ENCODE results near the gene TNS3. TPM values are rescaled to one million over a fixed set of nuclear protein-coding genes. Genes with fewer than 3 reads are reported as not detected.

The TNS3 gene
- total RNA-seq, 1 donor from 2014 or later, result 47.2 TPM

DNA sequence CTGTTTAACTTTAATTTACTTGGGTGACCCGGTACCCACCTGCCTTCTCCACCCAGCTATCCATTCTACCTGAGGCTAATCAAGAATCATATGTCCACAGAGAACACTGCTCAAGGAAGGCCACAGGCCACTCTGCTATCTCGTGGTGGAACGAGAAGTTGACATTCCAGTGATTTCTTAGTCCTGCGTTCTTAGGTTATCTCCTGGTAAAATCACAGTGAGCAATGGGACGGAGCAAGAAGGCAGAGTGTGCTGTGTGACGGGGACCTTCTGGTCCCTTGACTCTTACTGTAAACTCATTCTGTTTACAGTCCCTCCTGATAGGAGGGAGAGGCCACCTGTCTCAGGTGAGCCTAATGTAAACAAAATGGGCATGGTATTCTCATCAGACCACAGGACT lies 256.6 kb downstream of the TNS3 start:
- DNase-seq (ENCODE audit: low spot score) (no peak), ATAC-seq (no peak)

DNA sequence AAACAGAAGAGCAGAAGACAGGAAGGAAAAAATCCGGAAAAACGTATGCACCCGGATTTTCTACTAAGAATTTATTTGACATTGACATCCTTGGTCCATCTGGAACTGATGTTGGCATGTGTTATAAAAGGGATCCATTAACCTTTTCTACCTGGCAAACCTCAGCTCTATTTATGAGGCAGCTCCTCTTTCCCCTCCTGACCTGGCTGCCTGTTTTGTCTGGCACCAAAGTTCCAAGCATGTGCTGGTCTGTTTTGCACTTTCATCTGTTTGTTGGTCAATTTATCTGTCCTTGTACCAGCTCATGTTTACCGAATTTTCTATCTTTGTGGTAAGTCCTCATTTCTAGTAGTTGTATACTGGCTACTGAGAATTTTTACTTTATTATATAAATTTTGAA lies 258.0 kb downstream of the TNS3 start:
- no peak for DNase-seq (ENCODE audit: low spot score)
- peak; percentile 49 for ATAC-seq

DNA sequence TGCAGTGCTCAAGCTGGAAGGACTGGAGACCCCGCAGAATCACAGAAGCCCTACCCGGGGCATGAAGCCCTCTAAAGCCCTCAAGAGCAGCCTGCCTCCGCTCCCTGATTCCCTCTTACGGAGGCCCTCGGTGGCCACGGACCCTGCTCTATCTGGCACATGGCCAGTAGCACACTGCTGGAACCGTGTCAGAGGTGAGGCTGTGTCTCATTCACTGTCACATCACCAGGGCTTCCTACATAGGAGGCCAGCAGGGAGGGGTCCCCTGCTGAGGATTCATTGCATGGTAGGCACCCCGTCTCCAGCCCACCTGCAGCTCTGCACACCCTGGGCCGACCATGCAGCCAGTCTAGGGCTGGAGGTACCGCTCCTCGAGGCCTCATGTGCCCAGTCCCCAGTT lies 259.2 kb downstream of the TNS3 start:
- ATAC-seq, result no peak
- DNase-seq (ENCODE audit: low spot score), result no peak

DNA sequence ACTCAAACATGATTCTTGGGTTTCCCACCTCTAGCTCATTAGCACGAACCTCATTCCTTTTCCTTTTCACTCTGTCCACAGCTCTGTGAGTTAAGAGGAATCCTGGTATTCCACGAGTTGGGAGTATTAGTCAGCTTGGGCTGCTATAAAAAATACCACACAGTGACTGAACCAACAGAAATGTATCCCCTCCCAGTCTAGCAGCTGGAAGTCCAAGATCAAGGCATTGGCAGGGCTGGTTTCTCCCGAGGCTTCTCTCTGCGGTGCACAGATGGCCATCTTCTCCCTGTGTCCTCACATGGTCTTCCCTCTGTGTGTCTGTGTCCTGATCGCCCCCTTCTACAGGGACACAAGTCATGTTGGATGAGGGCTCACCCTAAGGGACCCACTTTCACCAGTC lies 261.6 kb downstream of the TNS3 start:
- ATAC-seq (no peak), DNase-seq (ENCODE audit: low spot score) (no peak)

DNA sequence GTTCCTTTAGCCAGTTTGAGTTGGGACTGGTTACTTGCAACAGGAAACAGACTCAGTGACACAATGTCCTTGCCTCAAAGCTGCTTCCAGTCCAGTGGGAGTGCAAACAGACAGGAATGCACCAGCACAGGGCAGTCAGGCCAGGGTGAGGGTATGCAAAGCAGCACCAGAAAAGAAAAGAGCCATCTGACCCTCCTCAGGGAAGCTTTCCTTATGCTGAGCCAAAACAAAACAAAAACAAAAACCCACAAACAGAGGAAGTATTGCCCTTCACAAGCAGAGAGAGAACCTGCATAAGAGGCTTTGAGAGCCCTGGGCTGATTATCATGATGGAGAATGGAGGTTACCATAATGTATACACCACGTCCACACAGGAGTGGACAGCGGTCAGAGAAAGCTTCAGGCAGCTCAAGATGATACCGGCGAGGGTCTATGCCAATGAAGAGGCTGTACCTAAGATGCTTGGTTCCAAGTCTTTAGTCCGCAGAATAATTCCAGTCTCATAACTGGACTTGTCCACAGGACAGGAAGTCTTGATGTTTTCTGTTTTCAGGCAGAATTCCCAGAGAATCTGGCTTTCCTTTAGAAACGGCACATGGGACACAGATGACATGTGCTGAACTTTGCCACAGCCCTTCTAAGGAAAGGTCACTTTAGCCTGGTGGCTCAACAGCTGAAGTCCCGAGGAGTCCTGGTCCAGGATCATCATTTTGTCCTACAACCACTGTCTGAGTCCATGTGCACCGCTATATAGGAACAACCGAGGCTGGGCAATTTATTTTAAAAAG lies 263.3 kb downstream of the TNS3 start:
- no peak for DNase-seq (ENCODE audit: low spot score)
- peak; percentile 42 for ATAC-seq

DNA sequence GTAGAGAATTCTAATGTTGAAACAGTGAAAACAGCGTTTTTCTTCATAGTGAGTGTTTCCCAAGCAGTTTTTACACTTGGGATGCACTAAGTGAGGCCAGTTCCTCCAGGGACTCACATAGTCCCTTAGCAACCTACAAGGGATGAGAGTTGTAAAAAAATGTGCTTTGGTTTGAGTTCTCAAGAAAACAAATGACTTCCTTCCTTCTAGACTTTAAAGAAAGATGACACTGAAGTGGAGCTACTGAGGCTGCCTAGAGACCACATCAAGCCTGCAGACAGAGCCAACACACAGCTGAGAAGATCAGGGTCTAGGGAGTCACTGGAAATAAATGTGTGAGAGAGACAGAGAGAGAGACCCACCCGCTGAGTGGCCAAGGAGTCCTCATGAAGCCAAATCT lies 264.4 kb downstream of the TNS3 start:
- DNase-seq (ENCODE audit: low spot score), result no peak
- no peak for ATAC-seq

DNA sequence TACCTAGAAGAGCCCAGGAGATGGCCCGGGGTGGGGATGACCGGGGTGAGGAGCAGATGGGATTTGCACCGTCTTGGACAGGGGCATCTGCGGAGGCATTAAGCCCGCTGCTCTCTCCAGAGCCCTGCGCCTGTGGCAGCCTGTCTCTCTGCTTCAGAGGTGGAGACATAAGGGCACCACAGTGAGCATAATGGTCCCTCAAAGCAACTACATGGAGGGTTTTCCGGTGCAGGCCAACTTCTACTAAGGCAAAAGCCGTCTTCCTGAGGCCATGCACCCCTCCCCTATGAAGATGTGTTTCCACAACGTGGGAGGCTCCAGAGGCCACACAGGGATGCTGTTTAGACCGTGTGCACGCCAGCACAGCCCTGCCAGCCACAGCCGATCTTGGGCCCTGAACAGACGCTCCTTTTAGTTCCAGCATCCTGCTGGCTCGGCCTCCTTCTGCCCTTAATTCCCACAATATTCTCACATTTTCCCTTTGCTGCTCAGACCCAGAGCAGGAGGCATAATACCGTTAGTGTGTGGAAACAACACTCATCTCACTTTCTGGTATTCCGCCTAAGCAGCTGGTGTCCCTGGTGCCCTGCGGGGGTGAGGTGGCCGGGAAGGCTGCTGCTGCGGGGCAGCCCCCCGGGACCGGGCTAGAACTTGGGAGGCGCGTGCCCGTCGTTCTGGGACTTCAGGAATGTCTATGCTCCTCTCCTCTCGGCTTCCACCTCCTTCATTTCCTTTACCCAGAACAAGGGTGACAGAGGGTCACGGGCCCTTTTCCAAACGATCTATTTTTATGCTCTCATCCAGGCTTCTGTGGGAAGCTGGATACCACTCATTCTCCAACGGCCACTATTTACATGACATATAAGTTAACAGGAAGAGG lies 266.9 kb downstream of the TNS3 start:
- ATAC-seq (peak; percentile 51), DNase-seq (ENCODE audit: low spot score) (no peak)

DNA sequence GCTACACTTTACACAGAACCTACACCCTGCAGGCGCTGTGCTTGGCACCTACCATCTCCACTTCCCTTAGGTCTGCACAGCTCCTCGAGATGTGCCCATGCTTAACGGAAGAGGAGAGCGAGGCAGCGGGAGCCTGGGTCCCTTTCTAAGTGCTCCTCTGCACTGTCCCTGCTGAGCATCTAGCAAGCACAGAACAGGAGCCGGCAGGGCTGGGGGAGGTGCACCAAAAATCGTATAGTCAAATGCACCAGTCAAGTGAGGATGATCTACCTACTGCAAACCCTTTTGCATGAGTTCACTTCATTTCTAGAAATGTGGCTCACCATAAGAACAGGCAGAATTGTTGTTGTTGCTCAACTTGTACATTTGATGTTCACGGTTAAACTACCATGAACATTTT lies 267.7 kb downstream of the TNS3 start:
- DNase-seq (ENCODE audit: low spot score) (no peak), ATAC-seq (no peak)

DNA sequence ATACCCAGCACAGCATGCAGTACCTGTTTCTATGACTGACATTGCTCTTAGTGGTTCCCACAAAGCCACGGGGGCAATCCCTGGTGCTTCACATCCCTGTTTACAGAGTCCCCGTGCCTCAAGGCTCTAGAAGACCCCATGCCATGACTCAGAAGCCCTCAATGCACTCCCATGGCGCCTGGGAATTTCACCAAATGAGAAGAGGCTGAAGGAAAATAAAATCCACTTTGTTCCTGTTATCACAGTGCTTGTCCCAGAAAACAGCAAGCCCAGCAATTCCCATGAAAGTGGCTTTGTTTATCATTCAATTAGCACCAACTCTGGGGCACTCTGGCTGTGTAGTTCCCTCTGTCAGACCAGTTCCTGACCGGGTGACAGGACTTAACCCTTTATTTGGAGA lies 268.3 kb downstream of the TNS3 start:
- no peak for DNase-seq (ENCODE audit: low spot score)
- no peak for ATAC-seq

DNA sequence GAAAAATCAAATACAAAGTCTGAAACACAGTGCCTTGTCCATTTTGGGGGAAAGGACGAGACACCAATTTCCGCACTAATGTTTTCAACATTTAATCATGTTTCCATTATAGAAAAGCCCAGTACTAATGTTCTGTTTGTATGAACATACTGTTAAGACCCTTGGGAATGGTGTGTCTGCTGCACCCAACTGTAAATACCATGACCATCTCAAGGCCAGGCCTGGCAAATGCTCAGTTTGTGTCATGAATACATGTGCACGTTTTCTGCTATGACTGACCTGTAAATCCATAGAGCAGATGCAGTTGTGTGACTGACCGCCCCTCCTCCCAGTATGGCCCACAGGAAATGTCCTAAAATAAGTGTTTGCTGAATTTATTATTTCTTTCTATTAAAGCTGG lies 270.0 kb downstream of the TNS3 start:
- no peak for ATAC-seq
- no peak for DNase-seq (ENCODE audit: low spot score)

DNA sequence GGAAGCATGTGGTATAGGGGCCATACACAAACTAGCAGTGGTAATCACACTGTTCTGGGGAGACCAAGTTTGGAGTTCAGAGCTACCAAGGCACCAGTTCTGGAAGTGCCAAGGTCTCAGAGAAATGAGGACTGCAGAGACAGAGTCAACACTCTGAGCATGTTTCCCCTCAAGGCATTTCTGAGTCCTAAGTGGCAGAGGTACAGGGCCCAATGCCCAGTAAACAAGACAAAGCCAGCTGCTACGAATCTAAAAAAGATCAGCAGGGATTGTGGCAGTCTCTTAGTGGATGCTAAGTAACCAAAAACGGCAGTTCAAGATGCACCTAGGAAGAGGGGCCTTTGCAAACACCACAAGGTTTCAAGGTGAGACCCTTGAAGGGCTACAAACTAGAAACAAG lies 271.9 kb downstream of the TNS3 start:
- DNase-seq (ENCODE audit: low spot score) (no peak), ATAC-seq (no peak)

DNA sequence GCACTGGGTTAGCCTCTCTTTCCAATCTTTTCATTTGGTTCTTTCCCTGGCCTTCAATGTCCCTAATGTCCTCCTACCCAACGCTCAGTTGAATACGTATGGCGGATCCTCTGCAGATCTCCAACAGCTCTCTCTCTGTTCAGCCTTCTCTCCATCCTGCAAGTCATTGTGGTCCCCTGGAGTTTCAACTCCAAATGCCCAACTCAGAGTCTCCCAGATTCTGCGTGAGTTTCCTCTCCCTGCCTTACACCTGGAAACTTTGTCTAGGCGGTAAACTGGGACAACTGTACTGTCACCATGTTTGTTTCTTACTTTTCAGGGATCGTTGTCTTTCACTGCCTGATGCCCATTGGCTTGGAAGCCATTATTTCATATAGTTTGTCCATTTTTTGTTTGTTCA lies 273.1 kb downstream of the TNS3 start:
- no peak for DNase-seq (ENCODE audit: low spot score)
- ATAC-seq, result no peak

DNA sequence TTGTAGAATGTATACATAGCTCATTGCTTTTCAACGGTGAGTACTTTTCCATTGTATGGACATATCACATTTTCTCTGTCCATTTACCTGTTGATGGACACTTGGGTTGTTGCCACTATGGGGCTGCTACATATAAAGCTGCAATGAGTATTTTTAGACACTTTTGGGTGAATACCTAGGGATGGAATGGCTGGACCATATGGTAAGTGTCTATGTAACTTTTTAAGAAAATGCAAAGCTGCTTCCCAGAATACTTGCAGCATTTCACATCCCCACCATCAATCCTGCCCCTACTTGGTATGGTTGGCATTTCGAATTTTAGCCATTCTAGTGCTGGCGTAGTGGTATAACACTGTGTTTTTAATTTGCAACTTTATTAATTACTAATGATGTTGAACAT lies 274.6 kb downstream of the TNS3 start:
- no peak for ATAC-seq
- no peak for DNase-seq (ENCODE audit: low spot score)

DNA sequence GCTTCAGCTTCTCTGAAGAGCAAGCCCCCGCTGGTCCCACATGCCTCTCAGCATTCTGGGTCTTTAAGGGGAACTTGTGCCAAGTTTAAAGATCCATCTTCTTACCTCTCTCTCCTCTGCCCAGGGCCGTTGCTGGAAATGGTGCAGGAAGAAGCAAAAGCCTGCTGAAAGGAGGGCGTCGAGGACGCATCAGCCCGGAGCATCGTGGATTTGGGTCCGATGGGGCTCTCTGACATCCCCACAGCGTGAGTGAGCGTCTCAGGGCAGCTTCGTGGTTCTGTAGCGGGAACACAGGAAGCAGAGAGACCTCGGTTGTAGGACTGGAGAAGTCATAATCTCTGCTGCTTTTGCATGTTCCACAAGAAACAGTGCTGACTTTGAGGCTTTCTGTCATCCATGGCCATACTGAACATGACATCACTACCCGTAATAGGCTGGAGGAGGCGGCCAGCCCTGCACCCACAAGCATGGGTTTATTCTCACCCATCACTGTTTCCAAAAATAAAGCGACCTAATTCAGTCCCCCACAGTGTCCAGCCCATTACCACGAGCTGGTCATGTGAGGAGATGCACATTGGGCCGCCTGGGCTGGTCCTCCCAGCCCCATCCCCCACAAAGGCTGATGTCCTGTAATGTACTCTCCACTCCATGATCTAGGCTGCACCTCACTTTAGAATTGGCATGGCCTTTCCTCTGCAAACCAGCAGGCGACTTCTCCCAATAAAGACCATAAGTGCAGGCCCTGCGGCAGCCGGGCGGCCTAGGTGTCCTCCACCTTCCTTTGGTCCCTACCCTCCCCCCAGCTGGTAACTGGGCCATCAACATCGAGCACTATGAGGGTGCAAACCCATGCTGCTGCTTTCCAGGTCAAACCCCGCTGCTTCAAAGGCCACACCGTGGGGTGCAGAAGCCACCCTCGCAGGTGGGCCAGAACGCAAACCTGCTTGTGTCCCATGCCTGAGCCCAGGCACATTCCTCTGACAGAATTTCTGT lies 276.9 kb downstream of the TNS3 start:
- no peak for DNase-seq (ENCODE audit: low spot score)
- no peak for ATAC-seq

DNA sequence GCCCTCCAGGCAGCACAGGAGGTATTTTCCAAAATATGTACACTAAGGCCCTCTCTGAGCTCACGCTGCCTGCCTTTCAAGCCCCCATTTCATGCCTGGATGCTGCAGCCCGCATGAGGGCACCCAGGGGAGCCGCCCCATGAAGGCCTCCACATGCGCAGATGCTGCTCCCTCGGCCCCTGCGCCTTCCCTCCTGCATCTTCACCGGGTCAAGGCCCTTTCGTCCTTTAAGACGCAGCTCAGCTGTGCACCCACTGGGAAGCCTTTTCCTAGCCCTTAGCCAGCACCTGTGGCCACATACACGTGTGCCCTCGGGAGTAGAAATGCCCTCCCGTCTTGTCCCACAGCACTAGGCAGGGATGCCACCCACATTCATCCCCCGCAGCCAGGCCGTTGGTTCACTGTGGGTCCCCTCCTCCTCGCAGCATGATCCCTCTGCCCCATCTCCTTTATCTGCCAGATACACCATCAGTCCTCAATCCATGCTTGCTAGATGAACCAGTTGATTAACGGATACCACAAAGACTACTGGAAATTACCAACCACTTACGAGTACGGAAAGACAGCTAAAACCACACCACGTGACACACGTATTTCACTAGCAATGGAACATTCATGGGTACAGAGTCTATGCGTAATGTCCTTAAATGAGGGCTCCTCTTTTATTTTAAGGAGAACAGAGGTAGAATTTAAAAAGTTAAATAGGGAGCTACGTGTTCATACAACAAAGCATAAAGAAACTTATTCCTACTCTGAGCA lies 278.0 kb downstream of the TNS3 start:
- no peak for ATAC-seq
- DNase-seq (ENCODE audit: low spot score), result no peak

DNA sequence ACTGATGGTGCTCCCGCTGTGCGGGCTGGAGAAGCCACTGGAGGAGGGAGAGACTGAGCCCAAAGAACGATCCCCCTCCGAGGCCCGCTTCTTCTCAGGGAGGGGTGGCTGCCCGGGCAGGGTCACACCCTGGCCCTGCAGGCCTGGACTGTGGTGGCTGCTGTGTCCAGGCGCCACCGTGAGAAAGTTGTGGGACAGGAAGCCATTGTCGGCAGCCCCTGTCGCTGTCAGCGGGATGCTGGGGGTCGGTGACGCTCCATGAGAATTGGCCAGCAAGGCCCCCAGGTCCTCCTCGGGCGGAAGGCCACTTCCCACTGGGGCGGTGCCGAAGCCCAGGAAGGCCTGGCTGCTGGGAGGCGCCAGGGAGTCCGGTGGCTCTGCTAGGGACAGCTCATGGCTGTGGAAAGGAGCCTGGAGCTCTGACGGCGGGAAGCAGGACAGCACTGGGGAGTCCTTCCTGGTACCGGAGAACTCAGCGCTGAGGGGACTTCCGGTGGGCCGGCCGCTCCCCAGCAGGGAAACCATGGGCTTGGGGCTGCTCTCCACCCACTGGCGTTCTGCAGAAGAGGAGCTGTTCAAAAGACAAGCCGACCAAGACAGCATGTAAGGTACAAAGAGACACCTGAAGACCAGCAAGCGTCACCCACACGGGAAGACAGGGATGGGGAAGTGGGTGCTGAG lies 278.8 kb downstream of the TNS3 start:
- DNase-seq (ENCODE audit: low spot score) (no peak), ATAC-seq (peak; percentile 42)

DNA sequence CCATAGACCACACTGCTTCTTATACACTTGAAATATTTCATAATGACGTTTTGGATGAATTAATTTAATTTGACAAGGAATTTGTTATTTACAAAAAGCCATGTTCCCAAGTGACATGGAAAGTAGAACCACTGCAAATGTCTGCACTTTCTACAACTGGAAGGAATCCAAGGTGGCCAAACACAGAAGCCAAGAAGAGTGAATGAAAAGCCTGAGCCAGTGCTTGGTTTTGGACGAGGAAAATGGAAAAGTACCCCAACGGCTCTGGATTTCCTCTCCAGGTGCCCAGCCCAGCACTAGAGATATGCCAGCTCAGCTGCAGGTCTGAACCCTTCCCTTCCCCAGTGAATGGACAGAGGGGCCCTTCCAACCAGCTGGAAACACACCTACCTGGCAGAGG lies 279.4 kb downstream of the TNS3 start:
- ATAC-seq, result no peak
- no peak for DNase-seq (ENCODE audit: low spot score)

DNA sequence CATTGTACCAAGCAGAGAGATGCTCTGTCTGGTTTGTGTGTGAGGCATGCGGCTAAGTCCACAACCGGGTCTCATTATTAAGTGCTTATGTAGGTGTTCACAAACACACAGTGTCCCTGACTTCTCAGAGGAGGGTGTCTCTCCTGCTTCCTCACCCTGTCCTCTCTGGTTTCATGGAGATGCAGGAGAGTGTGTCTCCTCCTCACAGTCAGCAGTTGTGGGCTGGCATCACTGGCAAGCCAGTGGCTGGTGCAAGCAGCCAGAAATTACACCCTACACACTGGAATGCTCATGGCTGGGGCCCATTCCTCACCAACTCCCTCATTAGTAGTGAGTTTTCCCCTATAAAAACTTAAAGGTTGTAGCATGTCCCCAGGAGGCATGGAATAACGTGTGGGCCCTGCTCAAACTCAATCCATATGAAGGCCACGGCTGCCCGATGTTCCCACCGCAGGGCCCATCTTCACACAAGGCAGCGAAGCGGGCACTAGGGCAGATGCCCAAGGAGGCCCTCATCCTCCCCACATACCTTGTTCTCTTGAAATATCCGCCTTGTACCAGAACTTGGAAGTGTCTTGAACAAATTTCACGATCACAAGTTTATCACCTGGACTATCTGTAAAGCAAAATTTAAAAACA lies 280.1 kb downstream of the TNS3 start:
- ATAC-seq, result no peak
- no peak for DNase-seq (ENCODE audit: low spot score)

DNA sequence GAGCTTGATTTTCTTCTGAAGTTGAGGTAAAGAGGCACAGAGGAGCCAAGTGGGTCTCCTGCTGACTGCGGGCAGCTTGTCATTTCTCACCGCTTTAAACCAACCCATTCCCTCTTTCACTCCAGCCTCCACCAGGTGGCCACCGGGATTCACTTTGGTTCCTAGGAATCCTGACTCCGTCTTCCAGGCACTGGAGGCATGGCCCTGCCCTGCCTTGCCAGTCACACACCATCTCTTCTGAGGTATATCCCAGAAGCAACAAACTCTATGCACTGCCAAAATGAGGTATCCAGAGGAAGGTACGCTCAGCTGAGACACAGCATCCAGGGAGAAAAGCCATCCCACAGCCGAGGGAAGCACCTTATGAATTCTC lies 280.8 kb downstream of the TNS3 start:
- ATAC-seq (no peak), DNase-seq (ENCODE audit: low spot score) (no peak)
